Measurements from ENCODE around the gene AKAP7. TPM values are rescaled to one million over a fixed set of nuclear protein-coding genes. Genes with fewer than 3 reads are reported as not detected.

Gene AKAP7
- total RNA-seq, 4 donors from 2014 or later, result 5.9 to 15.1 (median 7.2) TPM

DNA sequence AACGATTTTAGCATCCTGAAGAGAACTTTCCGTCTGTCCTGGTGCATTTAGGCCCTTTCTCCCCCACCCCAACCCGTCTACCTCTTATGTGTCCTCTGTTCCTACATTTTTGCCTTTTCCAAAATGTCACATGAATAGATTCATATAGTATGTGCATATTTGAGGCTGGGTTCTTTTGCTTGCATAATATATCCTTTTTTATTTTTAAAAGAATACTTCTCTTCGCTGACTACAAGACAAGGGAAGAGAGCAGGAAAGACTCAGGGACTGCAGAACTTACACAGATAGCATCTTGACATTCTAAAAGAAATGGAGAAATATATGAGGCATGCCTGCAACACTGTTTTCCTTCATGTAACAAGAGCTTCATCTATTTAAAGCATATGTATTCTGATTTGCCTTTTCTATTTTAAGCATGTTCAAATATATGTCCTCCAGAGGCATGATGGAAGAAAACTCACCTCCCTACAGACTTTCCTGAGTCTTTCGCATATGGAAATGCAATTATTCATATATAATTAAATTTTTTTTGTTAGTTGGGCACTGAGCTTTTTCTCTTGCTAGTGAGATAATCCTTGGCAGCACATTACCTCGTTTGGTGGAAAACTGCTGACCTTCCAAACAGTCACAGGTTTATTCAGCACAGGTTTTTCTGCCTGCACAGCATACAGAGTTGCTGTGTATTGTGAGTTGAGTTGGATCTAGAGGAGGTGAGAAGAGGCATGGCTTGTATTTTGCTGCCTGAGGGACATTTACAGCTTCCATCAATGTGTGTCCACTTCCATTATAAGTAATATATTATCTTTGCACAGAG lies 170.0 kb downstream of the AKAP7 start:
- Histone ChIP-seq H3K9me3 (peaks cover 0 to 16% (median 0%) of the 10 kb centered on the region in 3 donors), H3K36me3 (no peaks in the 10 kb centered on the region), H3K27ac (no peak overlapping the region), H3K27me3 (no peaks in the 10 kb centered on the region), H3K4me1 (no peaks in the 10 kb centered on the region), H3K4me3 (no peak overlapping the region)
- ATAC-seq, result no peak
- TF ChIP-seq, protein P1, sequence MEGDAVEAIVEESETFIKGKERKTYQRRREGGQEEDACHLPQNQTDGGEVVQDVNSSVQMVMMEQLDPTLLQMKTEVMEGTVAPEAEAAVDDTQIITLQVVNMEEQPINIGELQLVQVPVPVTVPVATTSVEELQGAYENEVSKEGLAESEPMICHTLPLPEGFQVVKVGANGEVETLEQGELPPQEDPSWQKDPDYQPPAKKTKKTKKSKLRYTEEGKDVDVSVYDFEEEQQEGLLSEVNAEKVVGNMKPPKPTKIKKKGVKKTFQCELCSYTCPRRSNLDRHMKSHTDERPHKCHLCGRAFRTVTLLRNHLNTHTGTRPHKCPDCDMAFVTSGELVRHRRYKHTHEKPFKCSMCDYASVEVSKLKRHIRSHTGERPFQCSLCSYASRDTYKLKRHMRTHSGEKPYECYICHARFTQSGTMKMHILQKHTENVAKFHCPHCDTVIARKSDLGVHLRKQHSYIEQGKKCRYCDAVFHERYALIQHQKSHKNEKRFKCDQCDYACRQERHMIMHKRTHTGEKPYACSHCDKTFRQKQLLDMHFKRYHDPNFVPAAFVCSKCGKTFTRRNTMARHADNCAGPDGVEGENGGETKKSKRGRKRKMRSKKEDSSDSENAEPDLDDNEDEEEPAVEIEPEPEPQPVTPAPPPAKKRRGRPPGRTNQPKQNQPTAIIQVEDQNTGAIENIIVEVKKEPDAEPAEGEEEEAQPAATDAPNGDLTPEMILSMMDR (IDR thresholded peaks at IDR 0.05), result no peak
- no peak for TF ChIP-seq POLR2AphosphoS5 (IDR thresholded peaks at IDR 0.05)
- WGBS, 2 donors (ENCODE audit: low coverage in 1 of 2), result 71 to 78% methylated on average over 5 to 6 of the region's 6 CpGs

- ATAC-seq, result no peak
- H3K27ac ChIP-seq, result no peak overlapping the region
- TF ChIP-seq POLR2AphosphoS5 (IDR thresholded peaks at IDR 0.05) (no peak), POLR2A (IDR thresholded peaks at IDR 0.05) (no peak), EP300 (IDR thresholded peaks at IDR 0.05) (no peak)
- TF ChIP-seq, protein P1 (IDR thresholded peaks at IDR 0.05), result no peak
- peaks cover 0 to 25% (median 0%) of the 10 kb centered on the region in 3 donors for H3K9me3 ChIP-seq
- 100% methylated on average over 1 of the region's 1 CpG for WGBS, 2 donors (ENCODE audit: low coverage in 1 of 2)
- H3K4me1 ChIP-seq, result no peaks in the 10 kb centered on the region
- no peaks in the 10 kb centered on the region for H3K36me3 ChIP-seq
- H3K4me3 ChIP-seq, result no peak overlapping the region
- no peaks in the 10 kb centered on the region for H3K27me3 ChIP-seq
These were observed 174.2 kb downstream of the AKAP7 start for GRCh38 chr6:131309437-131309836.

DNA sequence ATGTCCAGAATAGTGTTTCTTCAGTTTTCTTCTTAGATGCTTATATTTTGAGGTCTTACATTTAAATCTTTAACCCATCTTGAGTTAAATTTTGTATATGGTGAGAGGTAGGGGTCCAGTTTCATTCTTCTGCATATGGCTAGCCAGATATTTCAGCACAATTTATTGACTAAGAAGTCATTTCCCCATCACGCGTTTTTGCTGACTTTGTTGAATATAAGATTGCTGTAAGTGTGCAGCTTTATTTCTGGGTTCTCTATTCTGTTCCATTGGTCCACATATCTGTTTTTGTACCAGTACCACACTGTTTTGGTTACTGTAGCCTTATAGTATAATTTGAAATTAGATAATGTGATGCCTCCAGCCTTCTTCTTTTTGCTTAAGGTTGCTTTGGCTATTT lies 179.6 kb downstream of the AKAP7 start:
- no peak for ATAC-seq
- no peak overlapping the region for H3K4me3 ChIP-seq
- 86 to 96% methylated on average over 2 of the region's 2 CpGs for WGBS, 2 donors (ENCODE audit: low coverage in 1 of 2)
- no peaks in the 10 kb centered on the region for H3K4me1 ChIP-seq
- H3K36me3 ChIP-seq, result no peaks in the 10 kb centered on the region
- H3K27me3 ChIP-seq, result no peaks in the 10 kb centered on the region
- peaks cover 0 to 21% (median 0%) of the 10 kb centered on the region in 3 donors for H3K9me3 ChIP-seq
- no peak for TF ChIP-seq EP300 (IDR thresholded peaks at IDR 0.05)
- no peak for TF ChIP-seq POLR2AphosphoS5 (IDR thresholded peaks at IDR 0.05)
- TF ChIP-seq, protein P1 (IDR thresholded peaks at IDR 0.05), result no peak
- no peak for TF ChIP-seq POLR2A (IDR thresholded peaks at IDR 0.05)
- no peak overlapping the region for H3K27ac ChIP-seq

DNA sequence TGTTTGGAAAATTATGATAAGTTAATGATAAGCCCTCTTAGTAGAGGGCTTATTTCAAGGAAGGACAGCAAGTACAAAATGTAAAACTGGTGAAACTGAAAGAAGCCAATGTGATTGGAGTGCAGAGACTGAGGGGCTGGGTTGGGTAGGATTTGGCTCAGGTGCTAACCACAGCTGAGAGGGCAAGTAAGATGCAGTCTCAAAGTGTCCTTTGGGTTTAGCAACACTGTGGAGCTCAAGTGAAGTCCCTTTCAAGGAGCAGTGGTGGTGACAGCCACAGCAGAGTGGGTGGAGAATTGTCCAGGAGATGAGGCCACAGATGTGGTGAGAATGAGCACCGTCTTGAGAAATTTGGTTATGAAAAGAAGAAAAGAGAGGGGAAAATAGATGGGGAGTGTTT lies 181.4 kb downstream of the AKAP7 start:
- Histone ChIP-seq H3K27ac (no peak overlapping the region), H3K4me3 (no peak overlapping the region), H3K4me1 (no peaks in the 10 kb centered on the region), H3K36me3 (no peaks in the 10 kb centered on the region), H3K27me3 (no peaks in the 10 kb centered on the region), H3K9me3 (peaks cover 0 to 17% (median 0%) of the 10 kb centered on the region in 3 donors)
- TF ChIP-seq POLR2A (IDR thresholded peaks at IDR 0.05), result no peak
- TF ChIP-seq, protein P1 (IDR thresholded peaks at IDR 0.05), result no peak
- no peak for TF ChIP-seq EP300 (IDR thresholded peaks at IDR 0.05)
- 89% methylated on average over 1 of the region's 1 CpG; no CpG with 5 or more reads in 1 of the 2 donors for WGBS, 2 donors (ENCODE audit: low coverage in 1 of 2)
- no peak for ATAC-seq

GRCh38 chr6:131317516-131317915 lies 182.2 kb downstream of the AKAP7 start:
- 71 to 77% methylated on average over 2 to 3 of the region's 3 CpGs for WGBS, 2 donors (ENCODE audit: low coverage in 1 of 2)
- H3K36me3 ChIP-seq, result no peaks in the 10 kb centered on the region
- no peak for ATAC-seq
- peaks cover 0 to 17% (median 0%) of the 10 kb centered on the region in 3 donors for H3K9me3 ChIP-seq
- no peak overlapping the region for H3K27ac ChIP-seq
- H3K4me1 ChIP-seq, result no peaks in the 10 kb centered on the region
- H3K4me3 ChIP-seq, result no peak overlapping the region
- no peaks in the 10 kb centered on the region for H3K27me3 ChIP-seq
- TF ChIP-seq POLR2A (IDR thresholded peaks at IDR 0.05) (no peak), POLR2AphosphoS5 (IDR thresholded peaks at IDR 0.05) (no peak), EP300 (IDR thresholded peaks at IDR 0.05) (no peak)
- TF ChIP-seq, protein P1 (IDR thresholded peaks at IDR 0.05), result no peak

Data from gastroesophageal sphincter (tissue), 4 donors.